Urinary bladder (tissue), 4 donors: ENCODE measurements around the gene SPEM2. TPM values are rescaled to one million over a fixed set of nuclear protein-coding genes. Genes with fewer than 3 reads are reported as not detected.
A peak's percentile ranks its signal among the peaks of the same experiment; 100 is the strongest.

Experiments
- DNase-seq: peaks from one replicate; pipeline ENCODE4 v3.0.0-alpha.2; 2015; ENCODE audit errors: extremely low spot score
- H3K27ac ChIP-seq: one replicate; pipeline ENCODE4 v1.5.1; 2013; ENCODE audit warnings: low read depth, mild to moderate bottlenecking, moderate library complexity
- H3K36me3 ChIP-seq: one replicate; pipeline ENCODE4 v1.6.1; 2013; ENCODE audit warnings: mild to moderate bottlenecking, moderate library complexity; ENCODE audit not compliant: insufficient read depth
- H3K4me1 ChIP-seq: one replicate; pipeline ENCODE4 v1.6.1; 2013; ENCODE audit warnings: mild to moderate bottlenecking, moderate library complexity; ENCODE audit not compliant: insufficient read depth
- H3K4me3 ChIP-seq: one replicate; pipeline ENCODE4 v1.5.1; 2013; ENCODE audit warnings: low read depth, low read length
- WGBS: extraction: QIAGEN DNeasy Blood & Tissue Kit; methylation state at CpG from one replicate; pipeline ENCODE4 v1.1.7; 2013; 5-methylcytosine and 5-hydroxymethylcytosine counted together
- polyA plus RNA-seq: library from polyadenylated mRNA; stranded (reverse); fragments of 200-250 nt; gene quantifications from one replicate; pipeline ENCODE4 v1.2.3, GENCODE V29; 2013
- total RNA-seq: library from RNA; depleted of rRNA; stranded (reverse); fragments of >200 nt; gene quantifications from one replicate; pipeline ENCODE4 v1.2.3, GENCODE V29; 2014
- donor health status: healthy with polysubstance abuse.
- donor health status: healthy.

The SPEM2 gene
- total and polyA plus RNA-seq, 2 donors: not detected

DNA sequence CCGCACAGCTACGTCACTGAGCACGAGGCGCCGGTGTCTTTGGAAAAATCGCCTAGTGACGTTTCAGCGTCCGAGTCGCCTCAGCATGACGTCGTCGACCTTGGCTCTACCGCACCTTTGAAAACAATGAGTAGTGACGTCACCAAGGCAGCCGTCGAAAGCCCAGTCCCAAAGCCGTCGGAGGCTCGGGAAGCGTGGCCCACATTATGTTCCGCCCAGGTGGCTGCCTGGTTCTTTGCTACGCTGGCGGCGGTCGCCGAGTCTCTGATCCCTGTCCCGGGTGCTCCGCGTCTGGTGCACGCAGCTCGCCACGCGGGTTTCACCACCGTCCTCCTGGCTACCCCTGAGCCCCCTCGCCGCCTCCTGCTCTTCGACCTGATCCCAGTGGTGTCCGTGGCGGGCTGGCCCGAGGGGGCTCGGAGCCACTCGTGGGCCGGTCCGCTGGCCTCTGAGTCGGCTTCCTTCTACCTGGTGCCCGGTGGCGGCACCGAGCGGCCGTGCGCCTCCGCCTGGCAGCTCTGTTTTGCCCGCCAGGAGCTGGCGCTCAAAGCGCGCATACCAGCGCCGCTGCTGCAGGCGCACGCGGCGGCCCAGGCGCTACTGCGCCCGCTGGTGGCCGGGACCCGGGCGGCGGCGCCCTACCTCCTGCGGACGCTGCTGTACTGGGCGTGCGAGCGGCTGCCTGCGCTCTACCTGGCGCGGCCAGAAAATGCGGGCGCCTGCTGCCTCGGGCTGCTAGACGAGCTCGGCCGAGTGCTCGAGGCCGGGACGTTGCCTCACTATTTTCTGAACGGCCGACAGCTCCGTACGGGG is 11.3 kb downstream of the SPEM2 start:
- no peaks in the 10 kb centered on the region for H3K36me3 ChIP-seq
- H3K4me1 ChIP-seq: peaks cover 2% of the 10 kb centered on the region
- peak overlapping the region; percentile 15 for H3K27ac ChIP-seq
- H3K4me3 ChIP-seq: peak overlapping the region; percentile 17
- no peak for DNase-seq
- 5% methylated on average over 92 of the region's 92 CpGs for WGBS

DNA sequence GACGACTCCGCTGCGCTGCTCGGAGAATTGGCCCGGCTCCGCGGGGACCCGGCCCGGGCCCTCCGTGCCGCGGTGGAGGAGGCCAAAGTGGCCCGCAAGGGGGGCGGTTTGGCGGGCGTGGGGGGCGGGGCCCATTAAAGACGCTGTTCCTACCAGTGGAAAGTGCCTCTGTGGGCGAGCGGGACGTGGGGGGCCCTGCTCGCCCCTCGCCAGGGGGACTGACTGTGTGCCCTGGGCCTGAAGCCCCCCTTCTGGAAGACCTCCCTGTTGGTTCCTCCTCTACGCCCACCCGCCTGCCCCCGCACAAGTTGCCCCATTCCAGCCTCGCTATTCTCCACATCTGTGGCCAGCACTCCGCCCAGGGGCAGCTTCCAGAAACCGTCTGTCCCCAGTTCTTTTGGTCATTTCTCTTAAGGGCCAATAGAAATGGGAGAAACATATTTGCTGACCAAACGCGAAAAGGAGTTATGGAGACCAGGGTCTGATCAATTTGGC is 12.0 kb downstream of the SPEM2 start:
- H3K27ac ChIP-seq: peak overlapping the region; percentile 15
- peaks cover 2% of the 10 kb centered on the region for H3K4me1 ChIP-seq
- H3K4me3 ChIP-seq: peak overlapping the region; percentile 17
- DNase-seq: no peak
- H3K36me3 ChIP-seq: no peaks in the 10 kb centered on the region
- 22% methylated on average over 31 of the region's 31 CpGs for WGBS

DNA sequence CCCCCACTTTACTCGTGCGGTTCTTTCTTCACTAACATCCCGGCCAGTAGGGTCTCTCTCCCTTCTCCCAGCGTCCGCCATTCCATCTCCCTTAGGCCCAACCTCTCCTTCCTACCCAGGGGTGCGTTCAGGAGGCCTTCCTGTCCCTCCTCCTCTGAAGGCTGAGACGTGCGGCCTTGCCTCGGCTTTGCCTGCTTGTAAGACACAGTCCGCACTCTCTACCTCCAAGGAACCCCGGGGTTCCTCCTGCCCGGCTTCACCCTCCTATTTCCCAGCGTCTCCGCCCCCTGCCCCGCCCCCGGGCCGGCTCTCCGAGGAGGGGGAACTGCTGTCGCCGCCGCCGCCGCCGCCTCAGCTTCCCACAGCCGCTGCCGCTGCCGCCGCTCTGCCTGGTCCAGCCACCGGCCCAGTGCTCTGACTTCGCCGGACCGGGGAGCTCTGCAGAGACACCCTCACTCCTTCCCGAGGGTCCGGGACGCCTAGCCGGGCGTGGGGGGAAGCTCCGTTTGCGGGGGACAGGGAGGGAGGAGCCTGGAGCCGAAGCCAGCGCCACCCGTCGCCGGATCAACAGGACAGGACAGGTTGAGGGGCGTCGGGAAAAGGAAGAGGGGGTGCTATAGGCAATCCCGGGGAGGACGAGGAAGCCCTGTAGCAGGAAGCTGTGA is 12.7 kb downstream of the SPEM2 start:
- no peak for DNase-seq
- Histone ChIP-seq H3K4me3 (no peak overlapping the region), H3K4me1 (peaks cover 2% of the 10 kb centered on the region), H3K27ac (no peak overlapping the region), H3K36me3 (no peaks in the 10 kb centered on the region)
- 13% methylated on average over 48 of the region's 48 CpGs for WGBS

DNA sequence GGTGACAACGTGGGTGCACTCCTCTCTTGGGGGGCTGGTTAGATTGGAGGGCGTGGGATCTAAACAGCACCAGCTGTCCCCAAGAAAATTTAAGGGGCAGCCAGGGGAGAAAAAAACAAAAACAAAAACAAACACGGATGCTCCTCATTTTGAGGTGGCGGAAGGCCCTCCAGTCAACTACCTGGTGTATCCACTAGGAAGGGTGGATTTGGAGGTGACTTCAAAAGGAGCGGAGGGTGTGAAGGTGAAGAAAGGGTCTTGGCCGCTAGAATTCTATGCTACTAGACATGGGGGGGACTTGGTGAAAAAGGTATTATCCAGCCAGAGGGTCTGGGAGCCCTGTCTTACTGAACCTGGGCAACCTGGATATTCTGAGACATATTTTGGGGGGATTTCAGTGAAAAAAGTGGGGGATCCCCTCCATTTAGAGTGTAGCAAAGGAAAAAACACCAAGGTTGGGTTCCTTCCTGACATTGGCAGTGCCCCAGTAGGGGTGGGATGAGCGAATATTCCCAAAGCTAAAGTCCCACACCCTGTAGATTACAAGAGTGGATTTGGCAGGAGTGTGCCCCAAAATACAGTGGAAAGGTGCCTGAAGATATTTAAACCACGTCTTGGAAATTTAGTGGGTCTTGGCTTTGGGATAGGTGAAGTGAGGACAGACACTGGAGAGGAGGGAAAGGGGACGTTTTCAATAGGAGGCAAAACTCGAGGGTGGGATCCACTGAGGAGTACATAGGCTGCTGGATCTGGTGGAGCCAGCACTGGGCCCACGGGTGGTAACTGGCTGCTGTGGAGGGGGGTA is 13.4 kb downstream of the SPEM2 start:
- Histone ChIP-seq H3K4me3 (no peak overlapping the region), H3K27ac (no peak overlapping the region), H3K36me3 (no peaks in the 10 kb centered on the region), H3K4me1 (peaks cover 2% of the 10 kb centered on the region)
- WGBS: 60% methylated on average over 11 of the region's 11 CpGs
- no peak for DNase-seq

DNA sequence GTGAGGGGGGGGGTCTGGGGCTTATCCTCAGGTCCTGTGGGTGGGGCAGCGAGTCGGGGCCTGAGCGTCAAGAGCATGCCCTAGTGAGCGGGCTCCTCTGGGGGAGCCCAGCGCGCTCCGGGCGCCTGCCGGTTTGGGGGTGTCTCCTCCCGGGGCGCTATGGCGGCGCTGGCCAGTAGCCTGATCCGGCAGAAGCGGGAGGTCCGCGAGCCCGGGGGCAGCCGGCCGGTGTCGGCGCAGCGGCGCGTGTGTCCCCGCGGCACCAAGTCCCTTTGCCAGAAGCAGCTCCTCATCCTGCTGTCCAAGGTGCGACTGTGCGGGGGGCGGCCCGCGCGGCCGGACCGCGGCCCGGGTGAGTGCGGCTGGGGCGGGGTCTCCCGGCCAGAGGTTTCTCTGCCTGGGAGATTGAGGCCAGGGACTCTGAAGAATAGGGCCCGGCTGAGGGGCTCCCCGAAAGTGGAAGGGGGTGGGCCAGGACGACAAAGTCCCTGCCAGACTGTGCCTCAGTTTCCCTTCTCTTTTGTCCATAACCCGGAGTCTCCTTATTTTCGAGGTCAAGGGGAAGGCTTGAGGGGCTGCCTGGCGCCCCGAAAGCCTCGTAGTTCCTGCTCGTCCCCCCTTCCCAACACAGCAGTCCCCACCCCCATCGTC is 14.2 kb downstream of the SPEM2 start, which contains the start of gene FGF11:
Gene FGF11, plus strand, starts transcription at position 51 of the 651 bp plus-strand sequence. Its CDS starts 109 bp downstream, at position 160.
- H3K4me1 ChIP-seq: peaks cover 2% of the 10 kb centered on the region
- H3K36me3 ChIP-seq: no peaks in the 10 kb centered on the region
- H3K4me3 ChIP-seq: peak within 1 kb of the TSS; percentile 24
- H3K27ac ChIP-seq: no peak within 1 kb of the TSS
- WGBS: 3% methylated on average over 50 of the region's 50 CpGs
- no peak for DNase-seq

DNA sequence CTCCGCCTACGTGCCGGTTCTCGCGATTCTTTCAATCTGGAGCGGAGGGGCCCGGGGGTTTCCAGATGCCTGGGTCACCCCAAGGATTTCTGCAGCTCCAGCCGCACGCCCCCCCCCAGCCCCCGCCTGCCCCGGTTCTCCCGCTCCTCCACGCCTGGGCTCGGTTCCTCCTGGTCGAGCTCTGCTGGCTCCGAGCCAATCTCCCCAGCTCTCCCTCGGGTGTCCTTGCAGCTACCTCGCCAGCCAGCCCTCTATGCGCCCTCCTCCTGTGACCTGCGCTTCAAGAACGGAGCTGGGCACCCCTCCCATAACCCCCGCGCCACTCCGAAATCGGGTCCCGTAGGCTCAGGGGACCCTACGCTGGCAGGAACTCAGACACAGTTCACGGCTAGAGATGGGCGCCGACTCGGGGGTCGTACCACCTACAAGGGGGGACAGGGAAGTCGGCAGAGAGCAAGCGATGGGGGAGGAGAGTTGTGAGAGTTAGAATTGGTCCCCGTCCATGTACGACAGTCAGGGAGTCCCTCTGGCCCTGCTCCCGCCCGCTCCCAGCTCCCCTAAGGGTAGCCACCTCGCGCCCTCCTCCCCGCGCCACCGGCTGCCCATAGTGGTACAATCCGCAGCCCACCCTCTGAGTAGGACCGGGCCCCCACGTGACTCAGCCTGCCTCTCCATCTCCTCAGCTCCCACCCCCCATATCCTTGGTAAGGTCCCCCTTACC is 14.9 kb downstream of the SPEM2 start:
- Histone ChIP-seq H3K36me3 (no peaks in the 10 kb centered on the region), H3K4me3 (peak overlapping the region; percentile 24), H3K27ac (no peak overlapping the region), H3K4me1 (peaks cover 2% of the 10 kb centered on the region)
- 4% methylated on average over 46 of the region's 46 CpGs for WGBS
- no peak for DNase-seq

DNA sequence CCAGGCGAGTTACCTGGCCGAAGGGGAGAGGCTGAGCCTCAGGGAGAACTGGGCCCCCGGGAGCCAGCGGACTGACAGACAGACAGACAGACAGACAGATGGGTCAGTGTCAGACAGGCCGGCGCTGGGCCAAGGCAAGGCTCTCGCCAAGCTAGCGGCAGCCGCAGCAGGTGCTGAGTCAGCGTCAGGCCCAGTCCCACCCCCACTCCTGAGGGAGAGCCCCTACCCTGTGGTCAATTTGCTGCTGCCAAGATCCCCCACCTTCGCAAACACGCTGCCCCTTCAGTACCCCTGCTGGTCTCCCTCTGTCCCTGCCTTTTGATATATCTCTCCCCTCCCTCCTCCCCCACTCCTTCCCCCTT is 15.4 kb downstream of the SPEM2 start:
- H3K27ac ChIP-seq: no peak overlapping the region
- peaks cover 2% of the 10 kb centered on the region for H3K4me1 ChIP-seq
- H3K36me3 ChIP-seq: no peaks in the 10 kb centered on the region
- 15% methylated on average over 12 of the region's 12 CpGs for WGBS
- H3K4me3 ChIP-seq: no peak overlapping the region
- DNase-seq: no peak

DNA sequence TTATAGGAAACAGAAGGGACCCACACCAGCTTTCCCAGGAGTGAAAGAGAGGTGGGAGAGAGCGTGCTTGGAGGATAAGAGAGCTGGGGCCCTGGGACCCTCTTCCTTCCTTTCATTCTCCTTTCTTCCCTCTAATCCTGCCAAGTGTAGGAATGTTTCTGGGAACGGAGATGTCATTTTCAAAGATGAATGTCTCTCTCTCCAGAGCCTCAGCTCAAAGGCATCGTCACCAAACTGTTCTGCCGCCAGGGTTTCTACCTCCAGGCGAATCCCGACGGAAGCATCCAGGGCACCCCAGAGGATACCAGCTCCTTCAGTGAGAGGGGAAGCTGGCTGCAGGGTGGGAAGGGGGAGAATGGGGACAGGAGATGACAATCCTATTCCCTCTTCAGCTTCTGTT is 15.8 kb downstream of the SPEM2 start:
- Histone ChIP-seq H3K36me3 (no peaks in the 10 kb centered on the region), H3K4me1 (peaks cover 2% of the 10 kb centered on the region), H3K27ac (no peak overlapping the region), H3K4me3 (no peak overlapping the region)
- DNase-seq: no peak
- 67% methylated on average over 7 of the region's 7 CpGs for WGBS

DNA sequence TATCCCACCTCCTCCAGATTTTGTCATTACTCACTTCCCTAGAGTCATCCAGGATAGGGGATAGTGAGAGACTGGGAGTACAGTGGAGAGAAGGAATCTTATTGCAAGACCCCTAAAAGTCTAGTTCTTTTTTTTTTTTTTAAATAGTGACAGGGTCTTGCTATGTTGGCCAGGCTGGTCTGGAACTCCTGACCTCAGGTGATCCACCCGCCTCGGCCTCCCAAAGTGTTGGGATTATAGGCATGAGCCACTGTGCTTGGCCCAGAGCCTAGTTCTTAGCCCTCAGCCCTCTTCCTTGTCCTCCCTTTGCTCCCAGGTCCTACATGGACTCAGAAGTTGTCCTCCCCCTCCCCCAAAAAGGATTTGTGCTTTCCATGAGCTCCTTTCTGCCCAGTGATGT is 16.7 kb downstream of the SPEM2 start:
- DNase-seq: no peak
- WGBS: 95% methylated on average over 2 of the region's 2 CpGs
- Histone ChIP-seq H3K4me1 (peaks cover 2% of the 10 kb centered on the region), H3K27ac (no peak overlapping the region), H3K4me3 (no peak overlapping the region), H3K36me3 (no peaks in the 10 kb centered on the region)

DNA sequence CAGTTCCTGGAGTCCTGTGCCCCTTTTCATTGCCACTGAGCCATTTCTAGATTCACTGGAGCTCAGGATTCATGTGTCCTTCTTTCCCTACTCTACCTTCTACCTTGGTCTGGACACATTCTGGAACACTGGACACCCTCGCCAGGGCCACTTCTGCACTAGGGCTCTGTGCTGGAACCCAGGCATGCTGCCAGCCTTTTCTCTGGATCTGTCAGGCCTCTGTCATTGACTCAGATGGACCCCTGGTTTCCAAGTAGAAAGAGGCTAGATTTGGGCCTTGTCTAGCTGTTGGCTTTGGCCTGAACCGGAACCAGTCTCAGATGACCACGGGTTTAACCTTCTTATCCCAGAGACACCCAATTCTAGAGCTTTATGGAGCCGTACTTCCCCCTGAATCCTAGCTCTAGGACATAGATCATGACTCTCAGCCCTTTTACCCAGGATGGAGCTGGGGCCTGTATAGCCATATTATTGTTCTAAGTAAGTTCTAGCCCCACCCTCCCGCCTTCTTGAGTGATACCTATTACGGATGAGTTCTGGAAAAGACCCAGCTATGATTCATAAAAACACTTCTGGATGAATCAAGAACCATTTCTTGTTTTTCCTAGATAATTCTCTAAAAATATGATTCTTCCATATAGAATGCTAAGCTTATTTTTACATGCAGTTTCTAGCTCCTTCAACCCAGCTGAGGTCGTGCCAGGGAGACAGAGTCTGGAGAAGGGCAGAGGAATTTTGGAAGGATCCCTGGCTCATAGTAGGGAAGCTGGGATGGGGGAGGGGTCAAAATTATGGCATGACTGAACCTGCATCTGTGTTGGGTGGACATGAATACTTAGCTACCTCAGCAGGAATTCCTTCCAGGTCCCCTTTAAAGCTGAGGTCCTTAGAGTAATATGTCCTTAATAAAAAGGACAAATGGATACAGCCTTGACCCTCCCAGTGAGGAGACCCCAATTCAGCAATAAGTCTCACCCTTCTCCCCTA is 18.4 kb downstream of the SPEM2 start:
- H3K4me3 ChIP-seq: no peak overlapping the region
- WGBS: 78% methylated on average over 7 of the region's 7 CpGs
- H3K36me3 ChIP-seq: no peaks in the 10 kb centered on the region
- DNase-seq: no peak
- H3K27ac ChIP-seq: no peak overlapping the region
- H3K4me1 ChIP-seq: peaks cover 2% of the 10 kb centered on the region

DNA sequence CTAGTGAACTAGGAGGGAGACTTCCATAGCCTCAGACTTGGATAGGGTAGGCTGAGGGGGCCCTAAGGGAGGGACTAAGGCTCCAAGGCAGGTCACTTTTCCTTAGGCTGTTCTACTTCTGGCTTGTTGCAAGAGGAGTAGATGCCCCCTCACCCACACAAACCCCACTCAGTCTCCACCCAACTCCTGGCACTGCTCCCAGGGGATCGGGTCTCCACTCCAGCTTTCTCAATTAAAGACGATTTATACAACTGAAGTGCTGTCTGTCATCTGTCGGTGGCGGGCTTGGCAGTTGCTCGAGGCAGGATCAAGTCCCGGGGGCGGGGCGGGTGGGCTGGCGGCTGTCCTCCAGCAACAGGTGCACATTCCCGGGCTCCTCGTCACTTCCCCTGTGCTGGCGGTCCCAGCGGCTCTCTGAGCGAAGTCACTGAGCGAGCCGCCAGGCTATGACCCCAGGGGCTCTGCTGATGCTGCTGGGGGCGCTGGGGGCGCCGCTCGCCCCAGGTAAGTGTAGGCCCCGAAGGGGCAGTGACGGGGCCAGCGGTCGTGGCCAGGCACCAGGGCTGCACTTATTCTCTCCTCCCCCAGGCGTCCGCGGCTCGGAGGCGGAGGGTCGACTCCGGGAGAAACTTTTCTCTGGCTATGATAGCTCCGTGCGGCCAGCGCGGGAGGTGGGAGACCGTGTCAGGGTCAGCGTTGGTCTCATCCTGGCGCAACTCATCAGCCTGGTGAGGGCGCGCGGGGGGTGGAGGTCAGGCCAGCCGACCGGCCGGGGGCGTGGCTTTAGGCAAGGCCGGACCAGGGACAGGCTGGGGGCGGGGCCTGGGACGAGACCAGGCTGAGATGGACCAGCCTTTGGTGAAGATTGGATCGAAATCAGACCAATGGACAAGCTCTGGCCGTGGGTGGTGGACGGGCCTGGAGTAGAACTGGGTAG is 19.5 kb downstream of the SPEM2 start, which contains the start of gene CHRNB1:
Gene CHRNB1, plus strand, starts transcription at position 380 of the 937 bp plus-strand sequence. Its CDS starts 67 bp downstream, at position 447.
- H3K27ac ChIP-seq: no peak within 1 kb of the TSS
- no peaks in the 10 kb centered on the region for H3K36me3 ChIP-seq
- WGBS: 10% methylated on average over 51 of the region's 51 CpGs
- DNase-seq: no peak
- H3K4me3 ChIP-seq: peak within 1 kb of the TSS; percentile 9
- peaks cover under 1% of the 10 kb centered on the region for H3K4me1 ChIP-seq
